ENCODE data around the gene SLC2A6.

SLC2A6 gene

GRCh38 chr9:133496861-133497842, 18.3 kb upstream of the SLC2A6 start:
- in situ Hi-C loops (cut with MboI; ENCODE audit: low sequenced_read_pairs): no loop called here

GRCh38 chr9:133495327-133496293, 16.7 kb upstream of the SLC2A6 start:
- in situ Hi-C loops (cut with MboI; ENCODE audit: low sequenced_read_pairs): no loop called here

- in situ Hi-C loops (cut with MboI; ENCODE audit: low sequenced_read_pairs): no loop called here
Measured at GRCh38 chr9:133494636-133495326, 15.9 kb upstream of the SLC2A6 start.

GRCh38 chr9:133493845-133494540, 15.1 kb upstream of the SLC2A6 start:
- in situ Hi-C loops (cut with MboI; ENCODE audit: low sequenced_read_pairs): no loop called here

GRCh38 chr9:133493428-133493827, 14.5 kb upstream of the SLC2A6 start:
- in situ Hi-C loops (cut with MboI; ENCODE audit: low sequenced_read_pairs): no loop called here

- in situ Hi-C loops (cut with MboI; ENCODE audit: low sequenced_read_pairs): no loop called here
Measured at GRCh38 chr9:133492061-133493021, 13.4 kb upstream of the SLC2A6 start.

GRCh38 chr9:133491656-133491925, 12.7 kb upstream of the SLC2A6 start:
- in situ Hi-C loops (cut with MboI; ENCODE audit: low sequenced_read_pairs): no loop called here

GRCh38 chr9:133490865-133491655, 12.2 kb upstream of the SLC2A6 start:
- in situ Hi-C loops (cut with MboI; ENCODE audit: low sequenced_read_pairs): no loop called here

GRCh38 chr9:133490201-133490681, 11.3 kb upstream of the SLC2A6 start:
- in situ Hi-C loops (cut with MboI; ENCODE audit: low sequenced_read_pairs): no loop called here

GRCh38 chr9:133489253-133490190, 10.6 kb upstream of the SLC2A6 start:
- in situ Hi-C loops (cut with MboI; ENCODE audit: low sequenced_read_pairs): no loop called here

- in situ Hi-C loops (cut with MboI; ENCODE audit: low sequenced_read_pairs): no loop called here
Measured at GRCh38 chr9:133488686-133489252, 9.9 kb upstream of the SLC2A6 start.

GRCh38 chr9:133487331-133487725, 8.4 kb upstream of the SLC2A6 start:
- in situ Hi-C loops (cut with MboI; ENCODE audit: low sequenced_read_pairs): no loop called here

- in situ Hi-C loops (cut with MboI; ENCODE audit: low sequenced_read_pairs): no loop called here
Measured at GRCh38 chr9:133485531-133486260, 6.8 kb upstream of the SLC2A6 start.

- in situ Hi-C loops (cut with MboI; ENCODE audit: low sequenced_read_pairs): no loop called here
Measured at GRCh38 chr9:133484671-133485437, 6.0 kb upstream of the SLC2A6 start.

- in situ Hi-C loops (cut with MboI; ENCODE audit: low sequenced_read_pairs): no loop called here
Measured at GRCh38 chr9:133483611-133484010, 4.7 kb upstream of the SLC2A6 start.
